ENCODE results near the gene DDX11.
"Not testable (repeated sequence)": the region's sequence is repeated elsewhere in the genome, so short reads cannot be mapped to it uniquely, and the experiment has no call there.

The DDX11 gene

DNA sequence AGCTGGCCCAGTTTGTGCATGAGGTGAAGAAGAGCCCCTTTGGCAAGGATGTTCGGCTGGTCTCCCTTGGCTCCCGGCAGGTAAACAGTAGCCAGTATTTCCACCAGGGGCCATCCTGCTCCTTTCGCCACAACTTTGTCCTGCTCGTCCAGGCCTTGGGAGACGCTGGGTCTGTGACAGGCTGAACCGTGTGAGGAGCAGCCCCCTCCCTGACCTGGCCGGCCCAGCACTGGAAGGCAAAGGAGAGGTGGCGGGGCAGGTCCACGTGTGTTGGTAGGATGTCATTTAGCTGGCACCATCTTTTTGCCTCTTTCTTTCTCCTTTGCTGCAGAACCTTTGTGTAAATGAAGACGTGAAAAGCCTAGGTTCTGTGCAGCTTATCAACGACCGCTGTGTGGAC is 15.4 kb downstream of the DDX11 start:
- no peak overlapping the region for H3K4me3 ChIP-seq (ENCODE audit: low read length)
- TF ChIP-seq, protein P1, sequence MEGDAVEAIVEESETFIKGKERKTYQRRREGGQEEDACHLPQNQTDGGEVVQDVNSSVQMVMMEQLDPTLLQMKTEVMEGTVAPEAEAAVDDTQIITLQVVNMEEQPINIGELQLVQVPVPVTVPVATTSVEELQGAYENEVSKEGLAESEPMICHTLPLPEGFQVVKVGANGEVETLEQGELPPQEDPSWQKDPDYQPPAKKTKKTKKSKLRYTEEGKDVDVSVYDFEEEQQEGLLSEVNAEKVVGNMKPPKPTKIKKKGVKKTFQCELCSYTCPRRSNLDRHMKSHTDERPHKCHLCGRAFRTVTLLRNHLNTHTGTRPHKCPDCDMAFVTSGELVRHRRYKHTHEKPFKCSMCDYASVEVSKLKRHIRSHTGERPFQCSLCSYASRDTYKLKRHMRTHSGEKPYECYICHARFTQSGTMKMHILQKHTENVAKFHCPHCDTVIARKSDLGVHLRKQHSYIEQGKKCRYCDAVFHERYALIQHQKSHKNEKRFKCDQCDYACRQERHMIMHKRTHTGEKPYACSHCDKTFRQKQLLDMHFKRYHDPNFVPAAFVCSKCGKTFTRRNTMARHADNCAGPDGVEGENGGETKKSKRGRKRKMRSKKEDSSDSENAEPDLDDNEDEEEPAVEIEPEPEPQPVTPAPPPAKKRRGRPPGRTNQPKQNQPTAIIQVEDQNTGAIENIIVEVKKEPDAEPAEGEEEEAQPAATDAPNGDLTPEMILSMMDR (conservative IDR thresholded peaks at IDR 0.05; ENCODE audit: low read length): no peak
- DNase-seq (ENCODE audit: low read depth): no peak

DNA sequence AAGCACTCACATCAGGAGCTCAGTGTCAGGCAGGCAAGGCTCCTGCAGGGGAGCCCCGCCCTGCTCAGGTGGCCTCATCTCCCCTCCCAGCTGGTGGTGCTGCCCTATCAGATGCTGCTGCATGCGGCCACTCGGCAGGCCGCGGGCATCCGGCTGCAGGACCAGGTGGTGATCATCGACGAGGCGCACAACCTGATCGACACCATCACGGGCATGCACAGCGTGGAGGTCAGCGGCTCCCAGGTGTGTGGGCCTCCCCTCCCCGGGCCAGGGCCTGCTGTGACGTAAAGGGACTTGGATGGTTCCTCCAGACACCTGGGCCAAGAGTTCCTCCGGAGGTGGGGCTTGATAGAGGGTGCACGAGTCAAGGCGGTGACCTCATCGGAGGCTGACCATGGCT is 18.0 kb downstream of the DDX11 start:
- H3K4me3 ChIP-seq (ENCODE audit: low read length); DNase-seq (ENCODE audit: low read depth): not testable (repeated sequence)

DNA sequence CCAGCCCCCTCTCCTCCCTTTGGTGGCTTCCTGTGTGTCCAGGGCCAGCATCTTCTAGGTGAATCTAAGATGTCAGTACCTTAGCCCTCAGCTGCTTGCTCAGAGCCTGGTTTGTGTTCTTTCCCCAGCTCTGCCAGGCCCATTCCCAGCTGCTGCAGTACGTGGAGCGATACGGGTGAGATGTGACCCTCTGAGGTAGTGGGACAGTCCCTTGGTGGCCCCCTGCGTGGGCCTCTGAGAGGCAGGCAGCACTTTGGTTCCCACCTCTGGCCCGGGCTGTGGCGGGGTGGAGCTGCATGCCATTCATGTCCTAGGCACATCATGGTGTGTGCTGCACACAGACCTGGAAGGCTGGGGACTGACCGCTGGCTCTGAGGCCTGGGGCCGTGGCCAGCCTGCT is 19.1 kb downstream of the DDX11 start:
- DNase-seq (ENCODE audit: low read depth); H3K4me3 ChIP-seq (ENCODE audit: low read length): not testable (repeated sequence)

DNA sequence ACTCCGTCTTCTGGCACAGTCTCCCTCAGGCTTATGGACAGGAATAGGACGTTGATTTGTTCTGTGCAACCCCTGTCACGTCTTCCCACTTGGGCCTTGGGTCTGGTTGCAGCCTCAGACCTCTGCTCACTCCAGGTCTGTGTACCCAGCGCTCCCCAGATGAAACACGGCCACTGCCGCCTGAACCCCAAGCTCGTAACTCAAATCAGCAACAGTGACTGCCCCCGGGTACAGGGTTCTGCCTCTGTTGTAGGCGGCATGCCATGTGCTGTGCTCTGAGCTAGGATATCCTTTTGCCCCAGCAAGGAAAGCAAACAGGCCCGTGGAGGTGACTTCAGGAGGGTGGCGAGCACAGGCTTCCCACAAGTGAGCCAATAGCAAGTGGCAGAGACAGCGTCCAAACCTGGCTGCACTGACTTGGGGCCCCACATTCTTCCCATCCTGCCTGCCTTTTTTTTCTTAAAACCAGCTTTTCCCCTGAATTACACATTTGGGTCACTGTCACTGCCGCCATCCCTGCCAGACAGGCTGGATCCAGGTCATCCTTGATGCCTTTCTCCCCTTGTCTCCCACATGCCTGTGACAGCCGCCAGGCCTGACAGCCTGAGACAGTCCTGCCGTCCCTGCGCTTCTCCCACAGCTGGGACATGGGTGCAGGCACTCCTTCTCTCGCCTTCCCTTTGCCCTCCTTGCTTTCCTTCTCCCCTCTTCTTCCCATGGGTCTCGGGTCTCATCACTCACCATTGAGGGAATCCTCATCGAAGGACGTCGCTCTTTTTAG is 21.6 kb downstream of the DDX11 start:
- H3K4me3 ChIP-seq (ENCODE audit: low read length); DNase-seq (ENCODE audit: low read depth): not testable (repeated sequence)

DNA sequence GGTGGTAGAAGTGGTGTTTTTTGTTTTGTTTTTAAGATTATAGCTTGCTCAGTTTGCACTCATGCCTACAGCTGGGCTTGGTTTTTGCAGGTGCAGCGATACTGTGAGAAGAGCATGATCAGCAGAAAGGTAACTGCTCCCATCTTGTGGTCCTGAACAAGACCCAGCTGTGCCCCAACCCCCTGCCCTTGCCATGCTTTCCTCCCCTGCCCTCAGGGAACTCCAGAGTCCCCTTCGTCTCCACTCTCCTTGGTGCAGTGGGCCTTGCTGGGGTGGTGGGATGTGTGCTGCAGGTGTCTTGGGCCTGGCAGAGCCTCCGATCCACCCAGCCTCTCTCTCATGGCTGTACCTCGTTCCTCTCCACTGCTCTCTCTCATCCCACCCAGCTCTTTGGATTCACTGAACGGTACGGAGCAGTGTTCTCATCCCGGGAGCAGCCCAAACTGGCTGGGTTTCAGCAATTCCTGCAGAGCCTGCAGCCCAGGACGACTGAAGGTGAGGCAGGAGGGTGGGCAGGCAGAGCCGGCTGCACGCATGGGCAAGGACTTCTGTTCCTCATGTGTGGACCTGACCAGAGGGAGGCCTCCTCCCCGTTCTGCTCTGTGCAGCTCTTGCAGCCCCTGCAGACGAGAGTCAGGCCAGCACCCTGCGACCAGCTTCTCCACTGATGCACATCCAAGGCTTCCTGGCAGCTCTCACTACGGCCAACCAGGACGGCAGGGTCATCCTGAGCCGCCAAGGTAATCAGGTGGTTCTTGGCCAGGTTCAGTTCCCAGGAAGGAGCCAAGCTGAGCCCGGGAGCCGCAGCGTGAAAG is 22.8 kb downstream of the DDX11 start:
- not testable (repeated sequence) for DNase-seq (ENCODE audit: low read depth); H3K4me3 ChIP-seq (ENCODE audit: low read length)

DNA sequence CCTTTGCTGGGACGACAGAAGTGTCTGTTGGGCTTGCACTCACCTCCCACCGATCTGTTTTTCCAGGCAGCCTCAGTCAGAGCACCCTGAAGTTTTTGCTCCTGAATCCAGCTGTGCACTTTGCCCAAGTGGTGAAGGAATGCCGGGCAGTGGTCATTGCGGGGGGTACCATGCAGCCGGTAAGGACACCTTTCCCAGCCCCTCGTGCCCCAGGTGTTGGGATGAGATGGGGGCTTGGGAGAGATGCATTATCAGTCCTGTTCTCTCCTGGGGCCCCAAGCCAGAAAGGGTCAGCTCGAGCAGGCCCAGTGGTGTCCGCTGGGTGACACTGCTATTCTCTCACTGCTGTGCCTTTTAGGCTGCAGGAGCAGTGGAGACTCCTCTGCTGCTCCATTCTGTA is 24.2 kb downstream of the DDX11 start:
- not testable (repeated sequence) for DNase-seq (ENCODE audit: low read depth); H3K4me3 ChIP-seq (ENCODE audit: low read length)

DNA sequence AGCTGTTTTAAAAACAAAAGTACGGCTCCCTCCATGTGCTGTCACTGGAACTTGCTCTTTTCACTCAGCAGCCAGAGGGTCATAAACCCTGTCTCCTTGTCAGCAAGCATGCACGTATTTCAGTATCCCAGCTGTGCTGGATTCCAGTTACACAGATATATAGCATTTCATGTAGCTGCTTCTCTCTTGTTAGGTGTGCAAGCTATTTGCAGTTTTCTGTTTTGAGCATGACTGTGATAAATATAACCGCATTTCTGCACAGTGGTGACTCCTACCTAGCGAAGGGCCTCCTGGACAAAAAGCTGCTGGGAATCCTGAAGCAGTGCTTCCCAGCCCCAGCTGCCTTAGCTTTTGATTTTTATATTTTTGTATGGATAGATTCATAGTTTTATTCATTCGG is 24.7 kb downstream of the DDX11 start:
- DNase-seq (ENCODE audit: low read depth); H3K4me3 ChIP-seq (ENCODE audit: low read length): not testable (repeated sequence)

DNA sequence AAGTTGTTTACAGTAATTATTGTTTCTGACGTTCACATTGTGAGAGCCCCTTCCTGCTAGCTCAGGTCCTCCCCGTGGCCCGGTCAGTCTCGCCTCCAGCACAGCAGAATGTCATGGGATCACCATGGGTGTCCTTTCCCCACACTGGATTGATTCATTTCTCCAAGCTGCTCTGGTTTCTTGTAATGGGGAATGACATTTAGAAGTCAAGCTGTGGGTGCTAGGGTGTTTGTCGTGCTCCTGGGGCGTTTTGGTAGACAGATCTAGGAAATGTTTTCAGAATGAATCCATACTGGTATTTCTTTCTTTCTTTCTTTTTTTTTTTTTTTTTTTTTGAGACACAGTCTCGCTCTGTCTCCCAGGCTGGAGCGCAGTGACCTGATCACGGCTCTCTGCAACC is 25.1 kb downstream of the DDX11 start:
- not testable (repeated sequence) for DNase-seq (ENCODE audit: low read depth); H3K4me3 ChIP-seq (ENCODE audit: low read length)

DNA sequence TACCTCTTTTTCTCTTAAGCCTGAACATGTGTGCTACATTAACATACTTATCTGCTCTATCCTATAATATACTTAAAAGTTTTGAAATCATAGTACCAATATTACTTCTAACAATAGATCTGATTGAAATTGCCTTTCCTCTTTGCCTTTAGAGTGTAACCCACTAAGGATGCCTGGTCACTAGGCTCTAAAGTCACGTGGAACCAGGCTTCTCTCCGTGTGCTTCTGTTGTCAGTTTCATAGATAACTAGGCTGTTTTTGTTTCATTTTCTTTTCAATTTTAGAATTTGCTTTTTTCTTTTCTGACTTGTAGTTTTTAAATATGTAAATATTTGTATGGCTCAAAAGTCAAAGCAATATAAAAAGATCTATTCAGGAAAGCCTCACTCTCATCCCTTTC is 25.8 kb downstream of the DDX11 start:
- not testable (repeated sequence) for H3K4me3 ChIP-seq (ENCODE audit: low read length); DNase-seq (ENCODE audit: low read depth)

DNA sequence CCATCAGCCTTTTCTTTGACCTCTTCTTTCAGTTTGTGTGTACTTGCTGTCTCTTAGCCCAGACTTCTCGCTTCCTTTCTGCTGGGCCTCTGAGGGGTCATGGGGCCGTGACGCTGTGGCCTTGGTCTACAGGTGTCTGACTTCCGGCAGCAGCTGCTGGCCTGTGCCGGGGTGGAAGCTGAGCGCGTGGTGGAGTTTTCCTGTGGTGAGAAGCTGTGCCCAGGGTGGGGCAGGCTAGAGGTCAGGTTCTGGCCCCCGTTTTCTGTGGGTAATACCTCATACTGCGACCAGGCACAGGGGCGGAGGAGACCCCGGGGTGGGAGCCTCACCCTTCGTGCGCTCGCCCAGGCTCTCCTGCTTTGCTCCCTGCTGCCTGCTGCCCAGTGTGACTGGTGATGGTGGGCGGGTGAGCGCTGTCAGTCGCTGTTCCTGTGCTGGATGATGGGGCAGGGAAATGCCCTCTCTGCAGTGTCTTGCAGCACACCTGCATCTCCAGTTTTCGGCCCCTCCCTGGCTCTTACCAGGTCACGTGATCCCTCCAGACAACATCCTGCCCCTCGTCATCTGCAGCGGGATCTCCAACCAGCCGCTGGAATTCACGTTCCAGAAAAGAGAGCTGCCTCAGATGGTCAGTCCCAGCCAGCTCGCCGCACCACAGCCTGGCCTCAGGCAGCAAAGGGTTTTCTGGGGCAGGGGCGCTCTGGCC is 27.0 kb downstream of the DDX11 start:
- DNase-seq (ENCODE audit: low read depth); H3K4me3 ChIP-seq (ENCODE audit: low read length): not testable (repeated sequence)

DNA sequence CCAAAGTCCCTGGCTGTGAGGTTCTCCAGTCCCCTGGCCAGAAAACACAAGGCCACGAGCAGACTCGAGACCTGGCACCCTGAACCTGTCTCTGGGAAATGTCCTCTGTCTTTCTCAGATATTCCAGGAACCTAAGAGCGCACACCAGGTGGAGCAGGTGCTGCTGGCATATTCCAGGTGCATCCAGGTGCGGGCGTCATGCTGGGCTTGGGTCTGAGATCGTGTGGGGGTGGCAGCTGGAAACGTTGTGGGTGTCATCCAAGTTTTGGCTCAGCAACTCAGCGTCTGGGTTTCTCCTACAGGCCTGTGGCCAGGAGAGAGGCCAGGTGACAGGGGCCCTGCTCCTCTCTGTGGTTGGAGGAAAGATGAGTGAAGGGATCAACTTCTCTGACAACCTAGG is 28.5 kb downstream of the DDX11 start:
- not testable (repeated sequence) for DNase-seq (ENCODE audit: low read depth); H3K4me3 ChIP-seq (ENCODE audit: low read length)

DNA sequence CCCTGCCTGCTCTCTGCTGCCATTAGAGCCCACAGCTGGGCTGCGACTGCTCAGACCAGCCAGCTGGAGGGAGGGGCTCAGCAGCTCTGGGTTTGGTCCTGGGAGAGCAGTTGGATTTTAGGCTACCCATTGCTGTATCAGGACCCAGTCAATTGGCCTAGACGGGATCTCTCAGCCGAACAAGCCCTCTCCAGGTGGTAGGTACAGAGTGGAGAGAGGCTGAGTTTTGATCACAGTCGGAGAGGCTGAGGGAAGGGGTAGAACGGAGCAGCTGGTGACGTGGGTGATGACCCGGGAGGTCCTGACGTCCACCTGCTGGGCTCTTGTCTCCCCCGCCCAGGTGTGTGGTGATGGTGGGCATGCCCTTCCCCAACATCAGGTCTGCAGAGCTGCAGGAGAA is 28.9 kb downstream of the DDX11 start:
- DNase-seq (ENCODE audit: low read depth); H3K4me3 ChIP-seq (ENCODE audit: low read length): not testable (repeated sequence)

DNA sequence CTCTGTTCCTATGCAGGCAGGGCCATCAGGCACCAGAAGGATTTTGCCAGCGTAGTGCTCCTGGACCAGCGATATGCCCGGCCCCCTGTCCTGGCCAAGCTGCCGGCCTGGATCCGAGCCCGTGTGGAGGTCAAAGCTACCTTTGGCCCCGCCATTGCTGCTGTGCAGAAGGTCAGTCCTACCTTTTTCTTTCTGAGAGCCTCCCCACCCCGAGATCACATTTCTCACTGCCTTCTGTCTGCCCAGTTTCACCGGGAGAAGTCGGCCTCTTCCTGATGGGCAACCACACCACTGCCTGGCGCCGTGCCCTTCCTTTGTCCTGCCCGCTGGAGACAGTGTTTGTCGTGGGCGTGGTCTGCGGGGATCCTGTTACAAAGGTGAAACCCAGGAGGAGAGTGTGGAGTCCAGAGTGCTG is 29.9 kb downstream of the DDX11 start:
- H3K4me3 ChIP-seq (ENCODE audit: low read length); DNase-seq (ENCODE audit: low read depth): not testable (repeated sequence)

DNA sequence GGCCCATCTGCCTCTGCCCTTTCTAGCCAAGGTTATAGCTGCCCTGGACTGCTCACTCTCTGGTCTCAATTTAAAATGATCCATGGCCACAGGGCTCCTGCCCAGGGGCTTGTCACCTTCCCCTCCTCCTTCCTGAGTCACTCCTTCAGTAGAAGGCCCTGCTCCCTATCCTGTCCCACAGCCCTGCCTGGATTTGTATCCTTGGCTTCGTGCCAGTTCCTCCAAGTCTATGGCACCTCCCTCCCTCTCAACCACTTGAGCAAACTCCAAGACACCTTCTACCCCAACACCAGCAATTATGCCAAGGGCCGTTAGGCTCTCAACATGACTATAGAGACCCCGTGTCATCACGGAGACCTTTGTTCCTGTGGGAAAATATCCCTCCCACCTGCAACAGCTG is 30.6 kb downstream of the DDX11 start:
- not testable (repeated sequence) for H3K4me3 ChIP-seq (ENCODE audit: low read length); DNase-seq (ENCODE audit: low read depth)

DNA sequence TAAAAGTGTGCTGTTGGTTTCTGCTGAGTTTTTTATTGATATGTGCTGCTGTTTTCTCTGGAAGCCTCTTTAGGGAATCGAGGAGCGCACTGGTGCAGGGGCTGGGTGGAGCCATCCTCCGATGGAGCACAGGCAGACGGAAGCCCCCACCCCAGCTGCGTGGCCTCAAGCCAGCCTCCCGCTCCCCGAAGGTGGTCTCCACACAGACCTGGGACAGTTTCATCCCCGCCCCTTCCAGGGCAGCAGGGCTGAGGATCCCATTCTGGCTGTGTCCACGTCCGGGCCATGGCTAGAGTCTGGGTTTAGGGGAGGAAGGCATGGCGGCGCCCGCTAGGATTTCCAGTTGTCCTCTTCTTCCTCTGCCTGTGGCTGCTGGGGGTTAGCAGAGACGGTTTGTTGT is 31.1 kb downstream of the DDX11 start:
- not testable (repeated sequence) for H3K4me3 ChIP-seq (ENCODE audit: low read length); DNase-seq (ENCODE audit: low read depth)

Data from AG10803 (cell line).